ENCODE data around the gene C2CD4D.

GRCh38 chr1:151888972-151889570 is 49.5 kb upstream of the C2CD4D start:
- no peak for TF ChIP-seq EZH2 (IDR thresholded peaks at IDR 0.05)
- peak; percentile 57 for TF ChIP-seq CTCF (IDR thresholded peaks at IDR 0.05)
